Retinal pigment epithelial cell (primary cell): Measurements from ENCODE around the gene ZNF506.
A peak's percentile ranks its signal among the peaks of the same experiment; 100 is the strongest.
"Not testable (repeated sequence)": the region's sequence is repeated elsewhere in the genome, so short reads cannot be mapped to it uniquely, and the experiment has no call there.

Source experiments
- DNase-seq: peaks from one replicate; pipeline ENCODE4 v3.0.0-alpha.2; 2010; ENCODE audit warnings: low read depth
- H3K4me3 ChIP-seq: 2 replicates; pipeline ENCODE4 v1.5.1; 2011; ENCODE audit warnings: mild to moderate bottlenecking, low read length, control low read depth, moderate library complexity
- TF ChIP-seq, protein P1 (sequence below): conservative IDR thresholded peaks from 2 replicates; pipeline ENCODE4 v1.5.1; 2011; ENCODE audit warnings: low read depth, low read length, control low read depth, inconsistent platforms

ZNF506 gene

DNA sequence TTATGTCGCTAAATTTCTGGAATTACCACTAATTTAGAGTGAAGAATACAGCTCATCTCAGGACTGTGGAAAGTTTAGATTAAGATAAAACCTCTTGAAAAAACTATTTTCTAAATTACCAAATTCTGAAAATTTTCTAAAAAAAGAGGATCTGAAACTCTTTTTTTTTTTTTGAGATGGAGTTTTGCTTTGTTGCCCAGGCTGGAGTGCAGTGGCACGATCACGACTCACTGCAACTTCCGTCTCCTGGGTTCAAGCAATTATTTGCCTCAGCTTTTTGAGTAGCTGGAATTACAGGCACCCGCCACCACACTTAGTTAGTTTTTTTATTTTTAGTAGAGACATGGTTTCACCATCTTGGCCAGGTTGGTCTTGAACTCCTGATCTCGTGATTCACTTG lies 27.5 kb upstream of the ZNF506 start:
- H3K4me3 ChIP-seq = no peak overlapping the region
- DNase-seq = no peak
- TF ChIP-seq, protein P1, sequence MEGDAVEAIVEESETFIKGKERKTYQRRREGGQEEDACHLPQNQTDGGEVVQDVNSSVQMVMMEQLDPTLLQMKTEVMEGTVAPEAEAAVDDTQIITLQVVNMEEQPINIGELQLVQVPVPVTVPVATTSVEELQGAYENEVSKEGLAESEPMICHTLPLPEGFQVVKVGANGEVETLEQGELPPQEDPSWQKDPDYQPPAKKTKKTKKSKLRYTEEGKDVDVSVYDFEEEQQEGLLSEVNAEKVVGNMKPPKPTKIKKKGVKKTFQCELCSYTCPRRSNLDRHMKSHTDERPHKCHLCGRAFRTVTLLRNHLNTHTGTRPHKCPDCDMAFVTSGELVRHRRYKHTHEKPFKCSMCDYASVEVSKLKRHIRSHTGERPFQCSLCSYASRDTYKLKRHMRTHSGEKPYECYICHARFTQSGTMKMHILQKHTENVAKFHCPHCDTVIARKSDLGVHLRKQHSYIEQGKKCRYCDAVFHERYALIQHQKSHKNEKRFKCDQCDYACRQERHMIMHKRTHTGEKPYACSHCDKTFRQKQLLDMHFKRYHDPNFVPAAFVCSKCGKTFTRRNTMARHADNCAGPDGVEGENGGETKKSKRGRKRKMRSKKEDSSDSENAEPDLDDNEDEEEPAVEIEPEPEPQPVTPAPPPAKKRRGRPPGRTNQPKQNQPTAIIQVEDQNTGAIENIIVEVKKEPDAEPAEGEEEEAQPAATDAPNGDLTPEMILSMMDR = no peak

DNA sequence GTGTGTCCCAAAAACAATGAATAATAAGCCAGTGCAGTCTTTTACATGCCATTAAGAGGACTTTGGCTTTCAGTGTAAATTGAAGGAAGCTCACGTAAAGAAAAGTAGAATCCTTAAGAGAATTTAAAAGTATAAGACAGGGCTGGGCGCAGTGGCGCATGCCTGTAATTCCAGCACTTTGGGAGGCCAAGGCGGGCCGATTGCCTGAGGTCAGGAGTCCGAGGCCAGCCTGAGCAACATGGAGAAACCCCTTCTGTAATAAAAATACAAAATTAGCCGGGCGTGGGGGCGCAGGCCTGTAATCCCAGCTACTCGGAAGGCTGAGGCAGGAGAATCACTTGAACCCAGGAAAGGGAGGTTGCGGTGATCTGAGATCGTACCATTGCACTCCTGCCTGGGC lies 26.2 kb upstream of the ZNF506 start:
- TF ChIP-seq, protein P1 = no peak
- no peak for DNase-seq
- no peak overlapping the region for H3K4me3 ChIP-seq

DNA sequence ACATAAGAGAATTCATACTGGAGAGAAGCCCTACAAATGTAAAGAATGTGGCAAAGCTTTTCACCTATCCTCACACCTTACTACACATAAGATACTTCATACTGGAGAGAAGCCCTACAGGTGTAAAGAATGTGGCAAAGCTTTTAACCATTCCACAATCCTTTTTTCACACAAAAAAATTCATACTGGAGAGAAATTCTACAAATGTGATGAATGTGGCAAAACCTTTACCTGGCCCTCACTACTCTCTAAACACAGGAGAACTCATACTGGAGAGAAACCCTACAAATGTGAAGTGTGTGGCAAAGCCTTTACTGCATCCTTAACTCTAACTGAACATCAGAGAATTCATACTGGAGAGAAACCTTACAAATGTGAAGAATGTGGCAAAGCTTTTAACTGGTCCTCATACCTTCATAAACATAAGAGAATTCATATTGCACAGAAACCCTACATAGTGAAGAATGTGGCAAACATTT lies 14.0 kb upstream of the ZNF506 start:
- TF ChIP-seq, protein P1 = no peak
- DNase-seq = no peak
- no peak overlapping the region for H3K4me3 ChIP-seq

DNA sequence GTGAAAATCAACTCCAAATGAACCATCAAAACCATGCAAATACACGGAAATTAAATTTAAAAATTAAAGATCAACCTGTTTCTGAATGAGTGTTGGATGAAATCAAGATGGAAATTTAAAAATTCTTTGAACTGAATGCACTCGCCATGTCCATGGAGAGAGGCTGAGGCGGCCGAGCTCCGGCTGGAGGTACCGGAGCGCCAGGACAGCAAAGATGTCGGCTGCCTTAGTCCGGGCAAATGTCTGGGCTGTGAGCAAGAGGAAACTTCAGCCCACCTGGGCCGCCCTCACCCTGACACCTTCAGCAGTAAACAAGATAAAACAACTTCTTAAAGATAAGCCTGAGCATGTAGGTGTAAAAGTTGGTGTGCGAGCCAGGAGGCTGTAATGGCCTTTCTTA lies 5.3 kb upstream of the ZNF506 start:
- TF ChIP-seq, protein P1 = no peak
- H3K4me3 ChIP-seq = no peak overlapping the region
- DNase-seq = no peak

DNA sequence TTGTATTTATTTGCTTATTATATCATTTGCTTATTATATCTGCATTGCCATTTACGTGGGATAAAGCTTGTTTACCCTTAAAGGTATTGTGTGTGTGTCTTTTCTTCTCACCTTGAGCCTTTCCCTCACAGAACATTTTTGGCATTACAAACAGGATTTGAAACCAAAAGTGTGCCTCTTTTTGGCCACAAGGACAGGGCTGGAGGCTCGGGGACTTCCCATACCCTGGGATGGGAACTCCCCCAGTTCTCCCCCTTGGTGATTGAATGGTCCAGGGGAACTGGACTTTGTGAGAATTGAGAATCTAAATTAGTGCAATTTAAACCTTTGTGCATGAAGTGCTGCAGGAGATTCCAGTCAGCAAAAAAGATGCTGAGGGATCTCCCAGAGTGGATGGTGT lies 2.4 kb upstream of the ZNF506 start:
- no peak for DNase-seq
- TF ChIP-seq, protein P1 = no peak
- no peak overlapping the region for H3K4me3 ChIP-seq

DNA sequence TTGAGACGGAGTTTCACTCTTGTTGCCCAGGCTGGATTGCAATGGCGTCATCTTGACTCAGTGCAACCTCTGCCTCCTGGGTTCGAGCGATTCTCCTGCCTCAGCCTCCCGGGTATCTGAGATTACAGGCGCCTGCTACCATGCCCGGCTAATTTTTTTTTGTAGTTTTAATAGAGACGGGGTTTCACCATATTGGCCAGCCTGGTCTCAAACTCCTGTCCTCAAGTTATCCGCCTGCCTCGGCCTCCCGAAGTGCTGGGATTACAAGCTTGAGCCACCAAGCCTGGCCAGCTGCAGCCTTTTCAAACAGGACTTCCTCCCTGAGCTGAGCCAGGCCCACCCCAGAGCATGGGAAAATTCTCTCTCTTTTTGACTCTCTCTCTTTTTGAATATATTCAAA lies 426 bp upstream of the ZNF506 start:
- H3K4me3 ChIP-seq = peak overlapping the region; percentile 92
- not testable (repeated sequence) for DNase-seq

DNA sequence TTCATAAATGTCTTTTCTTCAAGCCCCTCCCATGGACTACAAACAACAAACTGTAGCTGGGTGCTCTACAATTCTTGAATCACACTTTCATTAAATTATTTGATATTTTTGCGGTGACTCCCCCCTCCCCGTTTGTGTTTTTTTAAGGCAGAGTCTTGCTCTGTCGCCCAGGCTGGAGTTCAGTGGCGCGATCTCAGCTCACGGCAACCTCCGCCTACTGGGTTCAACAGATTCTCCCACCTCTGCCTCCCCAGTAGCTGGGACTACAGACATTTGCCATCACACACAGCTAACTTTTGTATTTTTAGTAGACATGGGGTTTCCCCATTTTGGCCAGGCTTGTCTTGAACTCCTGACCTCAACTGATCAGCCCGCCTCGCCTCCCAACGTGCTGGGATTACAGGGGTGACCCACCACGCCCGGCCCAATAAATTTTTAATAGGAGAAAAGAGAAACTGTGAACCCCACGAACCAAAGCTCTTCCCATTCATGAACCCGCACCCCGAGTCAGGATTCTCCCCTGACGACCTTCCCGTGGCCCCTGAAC lies 703 bp downstream of the ZNF506 start:
- no peak for DNase-seq
- peak overlapping the region; percentile 92 for H3K4me3 ChIP-seq

More for the DNA sequence above, 703 bp downstream of the ZNF506 start:
- TF ChIP-seq, protein P1 = no peak
